Heart left ventricle (tissue), 16 donors: ENCODE data around the gene RFXAP. TPM values are rescaled to one million over a fixed set of nuclear protein-coding genes. Genes with fewer than 3 reads are reported as not detected.

ENCODE experiments used
- ATAC-seq, 4 donors: fragments of 200-7000 bp; cut with Tn5 transposase; one replicate each; pipeline ENCODE4 v1.9.1; 2020 to 2022; ENCODE audit warnings: moderate library complexity in 4 of 4, mild to moderate bottlenecking in 3 of 4, moderate number of reproducible peaks in 1 of 4
- DNase-seq, 5 donors: peaks; one replicate each; pipeline ENCODE4 v3.0.0-alpha.2; 2020
- H3K27ac ChIP-seq, 12 donors: fragments of 200-600 bp; sonication (generic) in 4 of 12; one replicate each; pipeline versions ENCODE4 v1.5.0 to v1.8.0; 2016 to 2022; ENCODE audit warnings: mild to moderate bottlenecking in 2 of 12
- H3K27me3 ChIP-seq, 9 donors: fragments of 200-600 bp; sonication (generic) in 2 of 9; one replicate each; pipeline versions ENCODE4 v1.5.1 to v1.8.0; 2016 to 2022; ENCODE audit warnings: mild to moderate bottlenecking in 3 of 9
- H3K36me3 ChIP-seq, 9 donors: fragments of 200-600 bp; sonication (generic) in 2 of 9; one replicate each; pipeline versions ENCODE4 v1.5.0 to v1.8.0; 2018 to 2022; ENCODE audit warnings: mild to moderate bottlenecking in 2 of 9
- H3K4me1 ChIP-seq, 12 donors: fragments of 200-600 bp; sonication (generic) in 4 of 12; one replicate each; pipeline versions ENCODE4 v1.5.0 to v1.8.0; 2016 to 2022; ENCODE audit warnings: mild to moderate bottlenecking in 3 of 12
- H3K4me3 ChIP-seq, 12 donors: fragments of 200-600 bp; sonication (generic) in 4 of 12; one replicate each; pipeline versions ENCODE4 v1.5.0 to v1.8.0; 2017 to 2022; ENCODE audit warnings: mild to moderate bottlenecking in 9 of 12, moderate library complexity in 4 of 12
- H3K9me3 ChIP-seq, 12 donors: fragments of 200-600 bp; sonication (generic) in 4 of 12; one replicate each; pipeline versions ENCODE4 v1.5.0 to v1.8.0; 2016 to 2022; ENCODE audit warnings: mild to moderate bottlenecking in 1 of 12
- POLR2A ChIP-seq, 2 donors: fragments of 450-650 bp; IDR thresholded peaks; one replicate each; pipeline ENCODE4 v1.6.1; 2017; ENCODE audit warnings: antibody characterized with exemption in 2 of 2, mild to moderate bottlenecking in 2 of 2, moderate library complexity in 2 of 2
- WGBS, 4 donors: extraction: QIAGEN DNeasy Blood & Tissue Kit in 2 of 4; methylation state at CpG; one replicate each; pipeline versions ENCODE4 v1.1.5 to v1.1.7; 2013 to 2018; 5-methylcytosine and 5-hydroxymethylcytosine counted together
- intact Hi-C, 10 donors: fragments of 100-400 bp; cut with DNase I; formaldehyde crosslinking; loops; one replicate each; pipeline versions ENCODE4 v1.11.1 to v1.14.2; 2022
- polyA plus RNA-seq, 2 donors: library from polyadenylated mRNA; stranded (reverse); fragments of 200-250 nt; gene quantifications; one replicate each; pipeline ENCODE4 v1.2.3, GENCODE V29; 2013
- total RNA-seq, 9 donors: library from RNA; depleted of rRNA in 2 of 9; stranded (reverse); fragments of >200 nt in 2 of 9; fragmentation: NEBNext Ultra II Directional in 3 of 9; extraction: Animal tissue kit (Norgen Biotek cat#: 25700) in 3 of 9; gene quantifications; one replicate each; pipeline versions ENCODE4 v1.1.0 to v1.2.4, GENCODE V29; 2016 to 2023
- TF ChIP-seq, protein P1 (sequence below), 12 donors: fragments of 200-600 bp; sonication (generic) in 4 of 12; IDR thresholded peaks; one replicate each; pipeline versions ENCODE4 v1.5.0 to v1.8.0; 2018 to 2022; ENCODE audit warnings: antibody characterized with exemption in 12 of 12, mild to moderate bottlenecking in 5 of 12
- donor health status: ischemic (EF 13 %, LVEDD 7.1; RV severe dilation, severe dysfunction).
- donor health status: healthy with polysubstance abuse.
- donor health status: DM: no; HTN: yes; CAD: no.
- donor health status: DM: no; HTN: no; CAD: no.
- donor health status: ischemic (EF 25% LVEDD 6.9; RV normal size, moderate dysfunction).
- donor health status: ischemic (EF 25% LVEDD 5.7; RV mildly dilated, moderate dysfunction).
- donor health status: healthy.
- donor health status: DM: yes; HTN: yes; CAD: no.
- donor health status: ischemic (EF 35%, LVEDD 5.7; RV mildly dilated, moderate dysfunction).
- donor health status: nonischemic (EF 11% LVEDD 7.7; RV severe dilation, severe dysfunction).
- donor health status: DM: yes; HTN: yes; CAD: no.
- donor health status: PGD.
- donor health status: ischemic (EF 29% LVEDD 5.4; RV normal size, mild dysfunction).
- donor health status: nonischemic (EF 23%, LVEDD 6.1; RV moderate dilation, normal function).

Gene RFXAP
- total and polyA plus RNA-seq, 11 donors = 1.0 to 5.2 (median 3.6) TPM

DNA sequence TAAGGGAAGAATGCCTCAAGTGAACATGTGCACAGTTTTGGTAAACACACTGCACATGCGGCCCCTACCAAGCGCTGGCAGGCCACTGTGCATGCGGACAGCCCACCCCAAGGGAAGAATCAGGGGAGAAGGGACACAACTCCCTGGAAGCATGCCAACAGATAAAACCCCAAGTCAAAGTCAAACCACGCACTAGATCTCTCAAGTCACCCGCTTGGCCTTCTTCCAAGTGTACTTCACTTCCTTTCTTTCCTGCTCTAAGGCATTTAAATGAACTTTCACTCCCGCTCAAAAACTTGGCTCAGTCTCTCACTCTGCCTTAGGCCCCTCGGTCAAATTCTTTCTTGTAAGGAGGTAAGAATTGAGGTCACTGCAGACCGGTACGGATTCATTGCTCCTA lies 4.6 kb upstream of the RFXAP start:
- WGBS, 4 donors = 32 to 41% (median 37%) methylated on average over 9 of the region's 9 CpGs
- H3K27ac ChIP-seq = no peak overlapping the region
- H3K9me3 ChIP-seq = no peaks in the 10 kb centered on the region
- ATAC-seq (no peak), DNase-seq (no peak)
- H3K4me3 ChIP-seq = no peak overlapping the region
- peaks cover 0 to 12% (median 3%) of the 10 kb centered on the region in 12 donors for H3K4me1 ChIP-seq
- H3K27me3 ChIP-seq = no peaks in the 10 kb centered on the region
- no peaks in the 10 kb centered on the region for H3K36me3 ChIP-seq
- no peak for TF ChIP-seq POLR2A (IDR thresholded peaks at IDR 0.05)
- TF ChIP-seq, protein P1, sequence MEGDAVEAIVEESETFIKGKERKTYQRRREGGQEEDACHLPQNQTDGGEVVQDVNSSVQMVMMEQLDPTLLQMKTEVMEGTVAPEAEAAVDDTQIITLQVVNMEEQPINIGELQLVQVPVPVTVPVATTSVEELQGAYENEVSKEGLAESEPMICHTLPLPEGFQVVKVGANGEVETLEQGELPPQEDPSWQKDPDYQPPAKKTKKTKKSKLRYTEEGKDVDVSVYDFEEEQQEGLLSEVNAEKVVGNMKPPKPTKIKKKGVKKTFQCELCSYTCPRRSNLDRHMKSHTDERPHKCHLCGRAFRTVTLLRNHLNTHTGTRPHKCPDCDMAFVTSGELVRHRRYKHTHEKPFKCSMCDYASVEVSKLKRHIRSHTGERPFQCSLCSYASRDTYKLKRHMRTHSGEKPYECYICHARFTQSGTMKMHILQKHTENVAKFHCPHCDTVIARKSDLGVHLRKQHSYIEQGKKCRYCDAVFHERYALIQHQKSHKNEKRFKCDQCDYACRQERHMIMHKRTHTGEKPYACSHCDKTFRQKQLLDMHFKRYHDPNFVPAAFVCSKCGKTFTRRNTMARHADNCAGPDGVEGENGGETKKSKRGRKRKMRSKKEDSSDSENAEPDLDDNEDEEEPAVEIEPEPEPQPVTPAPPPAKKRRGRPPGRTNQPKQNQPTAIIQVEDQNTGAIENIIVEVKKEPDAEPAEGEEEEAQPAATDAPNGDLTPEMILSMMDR (IDR thresholded peaks at IDR 0.05) = no peak
- intact Hi-C loops = no loop called here

DNA sequence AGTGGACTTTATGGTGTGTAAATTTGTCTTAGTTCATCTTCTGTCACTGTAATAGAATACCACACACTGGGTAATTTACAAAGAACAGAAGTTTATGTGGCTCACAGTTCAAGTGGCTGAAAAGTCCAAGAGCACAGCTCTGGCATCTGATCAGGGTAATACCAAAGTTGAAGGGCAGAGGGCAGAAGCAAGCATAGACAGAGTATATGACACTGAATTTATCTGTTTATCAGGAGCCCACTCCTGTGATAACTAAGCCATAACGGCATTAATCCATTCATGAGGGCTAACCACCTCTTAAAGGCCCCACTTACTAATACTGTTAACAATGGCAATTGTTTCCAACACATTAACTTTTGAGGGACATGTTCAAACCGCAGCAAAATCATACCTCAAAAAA lies 4.0 kb upstream of the RFXAP start:
- intact Hi-C loops = no loop called here
- Histone ChIP-seq H3K9me3 (no peaks in the 10 kb centered on the region), H3K27me3 (no peaks in the 10 kb centered on the region), H3K4me3 (no peak overlapping the region), H3K4me1 (peaks cover 0 to 16% (median 5%) of the 10 kb centered on the region in 12 donors), H3K27ac (no peak overlapping the region), H3K36me3 (no peaks in the 10 kb centered on the region)
- WGBS, 4 donors = 77 to 88% (median 81%) methylated on average over 2 of the region's 2 CpGs
- TF ChIP-seq, protein P1 (IDR thresholded peaks at IDR 0.05) = peak in 2 of 12 donors; percentile 6 to 21
- TF ChIP-seq POLR2A (IDR thresholded peaks at IDR 0.05) = no peak
- ATAC-seq (no peak), DNase-seq (no peak)

DNA sequence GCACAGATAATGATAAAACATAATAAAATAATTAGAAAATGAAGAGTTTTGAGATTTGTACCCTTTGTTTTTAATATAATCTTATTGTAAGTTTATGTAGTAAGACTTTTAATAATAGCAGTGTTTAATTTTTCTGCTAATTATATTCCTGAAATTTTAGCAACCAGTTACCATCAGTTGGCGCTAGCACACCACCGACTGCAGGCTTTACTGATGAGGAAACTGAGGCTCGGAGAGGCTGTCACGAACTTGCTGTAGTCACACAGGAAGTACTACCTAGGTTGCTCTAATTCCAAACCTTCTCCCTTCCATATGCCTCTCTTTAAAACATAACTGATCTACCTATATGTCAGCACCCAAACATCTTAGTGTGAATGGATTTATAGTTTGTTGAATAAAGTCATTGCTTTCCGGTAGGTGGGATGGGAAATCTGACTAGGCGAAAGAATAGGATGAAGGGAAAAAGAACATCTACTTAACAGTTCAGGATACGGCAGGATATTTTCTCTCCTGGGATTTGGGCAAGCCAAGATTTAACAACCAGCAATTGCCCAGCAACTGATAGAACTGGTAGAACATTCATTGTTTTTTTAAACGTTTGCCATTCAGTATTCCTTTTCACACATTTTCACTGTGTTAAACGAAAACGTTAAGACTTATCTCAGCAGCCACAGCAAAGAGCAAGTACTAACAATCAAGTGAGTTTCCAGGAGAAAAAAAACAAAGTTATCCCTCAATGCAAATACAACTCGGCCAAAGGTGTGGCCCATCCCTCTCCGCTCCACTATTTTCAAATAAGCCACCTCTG lies 822 bp upstream of the RFXAP start:
- intact Hi-C loops = no loop called here
- Histone ChIP-seq H3K9me3 (no peaks in the 10 kb centered on the region), H3K4me3 (peak overlapping the region; percentile 64 to 95 (median 80)), H3K27ac (peak overlapping the region in 9 of 12 donors; percentile 52 to 89 (median 77)), H3K36me3 (no peaks in the 10 kb centered on the region), H3K27me3 (no peaks in the 10 kb centered on the region), H3K4me1 (peaks cover 0 to 31% (median 18%) of the 10 kb centered on the region in 12 donors)
- 28 to 38% (median 33%) methylated on average over 12 of the region's 12 CpGs for WGBS, 4 donors
- TF ChIP-seq, protein P1 (IDR thresholded peaks at IDR 0.05) = no peak
- TF ChIP-seq POLR2A (IDR thresholded peaks at IDR 0.05) = no peak
- DNase-seq (no peak), ATAC-seq (peak in 2 of 4 donors; percentile 7 to 21)

DNA sequence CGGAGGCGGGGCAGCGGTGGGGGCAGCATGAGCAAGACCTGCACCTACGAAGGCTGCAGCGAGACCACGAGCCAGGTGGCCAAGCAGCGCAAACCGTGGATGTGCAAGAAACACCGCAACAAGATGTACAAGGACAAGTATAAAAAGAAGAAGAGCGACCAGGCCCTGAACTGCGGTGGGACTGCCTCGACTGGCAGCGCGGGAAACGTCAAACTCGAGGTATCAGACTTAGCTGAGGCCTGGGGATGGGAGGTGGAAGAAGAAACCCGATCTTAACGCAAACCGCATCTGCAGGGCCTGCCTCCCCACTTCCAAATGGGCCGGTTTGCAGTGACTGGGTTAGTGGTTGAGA lies 693 bp downstream of the RFXAP start:
- intact Hi-C loops = no loop called here

More for the DNA sequence above, 693 bp downstream of the RFXAP start:
- H3K27ac ChIP-seq = peak overlapping the region in 8 of 12 donors; percentile 52 to 89 (median 78)
- H3K36me3 ChIP-seq = no peaks in the 10 kb centered on the region
- H3K4me3 ChIP-seq = peak overlapping the region; percentile 64 to 95 (median 80)
- TF ChIP-seq, protein P1 (IDR thresholded peaks at IDR 0.05) = no peak
- TF ChIP-seq POLR2A (IDR thresholded peaks at IDR 0.05) = no peak
- H3K27me3 ChIP-seq = no peaks in the 10 kb centered on the region
- H3K4me1 ChIP-seq = peaks cover 0 to 27% (median 18%) of the 10 kb centered on the region in 12 donors
- H3K9me3 ChIP-seq = no peaks in the 10 kb centered on the region
- peak in 1 of 4 donors; percentile 13 for ATAC-seq
- peak in 1 of 5 donors; percentile 25 for DNase-seq
- WGBS, 4 donors = 1 to 2% (median 1%) methylated on average over 18 to 20 of the region's 20 CpGs
